Measurements from ENCODE around the gene CAPN15. TPM values are rescaled to one million over a fixed set of nuclear protein-coding genes. Genes with fewer than 3 reads are reported as not detected.

The CAPN15 gene
- total RNA-seq, 2 experiments from 2014 or later = 32.9 to 54.0 TPM

GRCh38 chr16:575354-576196, 48.1 kb downstream of the CAPN15 start:
- Histone ChIP-seq H3K9me3 (ENCODE audit: low read length) (no peaks in the 10 kb centered on the region), H4K20me1 (ENCODE audit: insufficient read depth, low read length) (no peaks in the 10 kb centered on the region), H3K36me3 (ENCODE audit: insufficient read depth, low read length) (peaks cover 4% of the 10 kb centered on the region; the same call in 1 of the 2 replicates), H2AFZ (ENCODE audit: low read length) (no peak overlapping the region), H3K4me2 (ENCODE audit: low read length) (no peak overlapping the region), H3K4me3 (ENCODE audit: low read depth, low read length, poor library complexity, severe bottlenecking) (no peak overlapping the region), H3K27ac (ENCODE audit: low read depth, low read length, poor library complexity, severe bottlenecking) (no peak overlapping the region), H3K79me2 (ENCODE audit: insufficient read depth, low read depth, low read length) (peaks cover 1% of the 10 kb centered on the region; the same call in 1 of the 2 replicates), H3K9me2 (ENCODE audit: insufficient read depth, low read length) (no peaks in the 10 kb centered on the region), H3K4me1 (ENCODE audit: insufficient read depth, low read length, poor library complexity, severe bottlenecking) (peaks cover 16% of the 10 kb centered on the region)
- no peak for DNase-seq (ENCODE audit: low spot score)
- no peak for TF ChIP-seq EZH2phosphoT487 (IDR thresholded peaks at IDR 0.05; ENCODE audit: borderline replicate concordance, low read depth, low read length)
- TF ChIP-seq, protein P1, sequence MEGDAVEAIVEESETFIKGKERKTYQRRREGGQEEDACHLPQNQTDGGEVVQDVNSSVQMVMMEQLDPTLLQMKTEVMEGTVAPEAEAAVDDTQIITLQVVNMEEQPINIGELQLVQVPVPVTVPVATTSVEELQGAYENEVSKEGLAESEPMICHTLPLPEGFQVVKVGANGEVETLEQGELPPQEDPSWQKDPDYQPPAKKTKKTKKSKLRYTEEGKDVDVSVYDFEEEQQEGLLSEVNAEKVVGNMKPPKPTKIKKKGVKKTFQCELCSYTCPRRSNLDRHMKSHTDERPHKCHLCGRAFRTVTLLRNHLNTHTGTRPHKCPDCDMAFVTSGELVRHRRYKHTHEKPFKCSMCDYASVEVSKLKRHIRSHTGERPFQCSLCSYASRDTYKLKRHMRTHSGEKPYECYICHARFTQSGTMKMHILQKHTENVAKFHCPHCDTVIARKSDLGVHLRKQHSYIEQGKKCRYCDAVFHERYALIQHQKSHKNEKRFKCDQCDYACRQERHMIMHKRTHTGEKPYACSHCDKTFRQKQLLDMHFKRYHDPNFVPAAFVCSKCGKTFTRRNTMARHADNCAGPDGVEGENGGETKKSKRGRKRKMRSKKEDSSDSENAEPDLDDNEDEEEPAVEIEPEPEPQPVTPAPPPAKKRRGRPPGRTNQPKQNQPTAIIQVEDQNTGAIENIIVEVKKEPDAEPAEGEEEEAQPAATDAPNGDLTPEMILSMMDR (conservative IDR thresholded peaks at IDR 0.05; ENCODE audit: low read length) = no peak
- no TSS peak for BruUV-seq (replicated peaks)
- ChIA-PET POLR2A (no interaction called here), CTCF (ENCODE audit: unreplicated experiment) (no interaction called here)
- intact Hi-C loops (cut with micrococcal nuclease; ENCODE audit: unreplicated experiment) = no loop called here

DNA sequence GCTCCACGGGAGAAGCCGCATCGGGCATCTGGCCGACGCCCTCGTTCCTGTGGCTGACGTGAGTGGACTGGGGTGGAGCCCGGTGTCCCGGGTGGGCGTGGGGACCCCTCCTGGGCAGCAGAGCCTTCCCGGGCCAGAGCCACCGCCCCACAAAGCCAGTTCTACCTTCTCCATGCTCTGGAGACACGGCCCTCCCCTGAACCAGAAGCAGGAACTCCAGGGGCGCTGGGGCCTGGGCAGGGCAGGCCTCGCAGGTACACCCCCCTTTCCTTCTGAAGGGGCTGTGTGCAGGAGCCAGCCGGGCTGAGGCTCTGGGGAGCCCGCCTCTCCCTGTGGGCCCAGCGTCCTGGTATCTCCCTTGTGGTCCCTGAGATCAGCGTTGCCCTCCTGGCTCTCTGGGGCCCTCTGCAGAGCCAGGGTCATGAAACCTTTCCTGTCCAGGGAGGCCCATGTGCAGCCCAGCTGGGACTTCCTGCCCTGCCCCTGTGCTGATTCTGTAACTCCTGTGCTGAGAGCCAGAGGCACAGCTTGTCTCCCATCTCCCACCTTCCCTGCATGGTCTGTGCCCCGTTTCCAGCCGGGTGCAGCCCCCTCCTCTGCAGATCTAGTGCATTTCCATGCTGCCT, 48.8 kb downstream of the CAPN15 start:
- no peak for TF ChIP-seq EZH2phosphoT487 (IDR thresholded peaks at IDR 0.05; ENCODE audit: borderline replicate concordance, low read depth, low read length)
- TF ChIP-seq, protein P1 (conservative IDR thresholded peaks at IDR 0.05; ENCODE audit: low read length) = no peak
- no peaks in the 10 kb centered on the region for H4K20me1 ChIP-seq (ENCODE audit: insufficient read depth, low read length)
- H2AFZ ChIP-seq (ENCODE audit: low read length) = no peak overlapping the region
- H3K36me3 ChIP-seq (ENCODE audit: insufficient read depth, low read length) = peaks cover 4% of the 10 kb centered on the region; the same call in 1 of the 2 replicates
- H3K9me3 ChIP-seq (ENCODE audit: low read length) = no peaks in the 10 kb centered on the region
- no peak for DNase-seq (ENCODE audit: low spot score)
- POLR2A ChIA-PET = no interaction called here
- no peak overlapping the region for H3K4me3 ChIP-seq (ENCODE audit: low read depth, low read length, poor library complexity, severe bottlenecking)
- H3K9me2 ChIP-seq (ENCODE audit: insufficient read depth, low read length) = no peaks in the 10 kb centered on the region
- no peak overlapping the region for H3K27ac ChIP-seq (ENCODE audit: low read depth, low read length, poor library complexity, severe bottlenecking)
- H3K79me2 ChIP-seq (ENCODE audit: insufficient read depth, low read depth, low read length) = no peaks in the 10 kb centered on the region
- intact Hi-C loops (cut with micrococcal nuclease; ENCODE audit: unreplicated experiment) = no loop called here
- CTCF ChIA-PET (ENCODE audit: unreplicated experiment) = interaction anchor here (0.6 kb wide), 1 partner anchor 140 kb away, joined by 12 read pairs; no protein-coding TSS in a partner anchor
- BruUV-seq (replicated peaks) = no TSS peak
- H3K4me2 ChIP-seq (ENCODE audit: low read length) = no peak overlapping the region
- H3K4me1 ChIP-seq (ENCODE audit: insufficient read depth, low read length, poor library complexity, severe bottlenecking) = peaks cover 10% of the 10 kb centered on the region
